ENCODE measurements around the gene DEPDC5.

DEPDC5 gene

DNA sequence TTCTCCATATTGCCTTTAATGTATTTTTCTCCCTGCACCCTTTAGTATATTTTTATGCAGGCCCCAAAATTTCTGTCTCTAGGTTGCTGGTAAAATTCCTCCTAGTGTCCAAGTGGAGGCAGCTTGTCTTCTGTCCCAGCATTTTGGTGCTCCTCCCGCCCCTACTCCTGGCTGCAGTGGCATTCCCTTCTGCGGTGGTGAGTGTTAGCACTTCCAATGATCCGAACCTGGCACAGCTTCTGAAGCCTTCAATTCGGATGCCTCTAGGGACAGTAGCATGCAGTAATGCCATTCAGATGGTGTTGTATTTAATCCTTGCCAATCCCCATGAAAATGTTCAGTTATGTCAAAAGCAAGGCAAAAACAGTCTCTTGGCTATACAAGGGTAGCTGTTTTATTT lies 196.4 kb downstream of the DEPDC5 start:
- no peak for DNase-seq (ENCODE audit: low read depth)

DNA sequence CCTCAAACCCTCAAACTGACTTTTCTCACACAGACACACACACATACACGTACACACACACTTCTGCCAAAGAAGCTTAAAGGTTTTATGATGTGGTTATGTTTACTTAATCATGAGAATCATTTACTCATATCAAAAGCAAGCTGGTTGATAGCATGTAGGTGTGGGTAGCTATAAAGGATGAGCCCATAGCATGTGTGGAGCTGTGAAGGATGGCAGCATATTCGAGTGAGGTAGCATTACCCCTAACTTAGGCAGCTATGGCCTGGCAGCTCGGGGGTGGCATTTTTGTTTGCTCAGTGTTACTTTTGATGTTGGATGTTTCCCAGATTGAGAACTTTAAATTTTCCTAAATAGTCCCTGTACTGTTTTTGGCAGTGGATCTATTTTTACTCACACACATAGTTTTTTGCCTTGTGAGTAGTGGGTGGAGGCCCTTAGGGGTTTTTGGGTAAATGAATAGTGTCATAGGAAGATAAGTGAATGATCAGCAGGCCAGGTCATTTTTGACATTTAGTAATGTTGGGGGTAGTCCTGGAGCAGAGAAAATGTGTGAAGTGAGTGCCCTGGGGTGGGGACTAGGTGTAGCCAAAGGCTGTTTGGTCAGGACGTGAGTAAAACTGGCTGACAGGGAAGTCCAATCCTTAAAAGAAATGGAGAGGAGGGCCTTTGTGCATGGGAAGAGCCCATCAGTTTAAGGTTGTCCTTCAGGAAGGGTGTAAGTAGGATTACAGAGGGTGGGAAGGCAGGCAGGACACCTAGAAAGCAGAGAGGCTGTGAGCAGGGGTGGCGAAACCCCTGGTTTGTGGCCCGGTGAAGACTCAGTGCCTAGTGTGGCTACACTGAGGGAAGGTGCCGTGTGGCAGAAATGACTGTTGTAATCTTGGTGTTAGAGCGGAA lies 197.6 kb downstream of the DEPDC5 start:
- DNase-seq (ENCODE audit: low read depth) = no peak

DNA sequence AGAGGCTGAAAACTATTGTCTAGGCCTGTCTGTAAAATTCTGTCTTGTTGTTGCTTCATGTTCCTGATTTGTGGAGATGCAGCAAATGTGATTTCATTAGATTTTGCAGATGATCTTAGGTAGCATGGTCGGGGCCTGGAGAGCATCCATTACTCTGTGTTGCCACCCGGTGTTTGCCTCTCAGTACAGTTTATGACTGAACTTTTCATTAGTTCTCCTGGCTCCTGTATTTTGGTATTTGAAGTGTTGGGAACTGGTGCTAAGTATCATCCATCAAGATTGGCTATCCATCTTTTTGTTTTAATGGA lies 198.2 kb downstream of the DEPDC5 start:
- DNase-seq (ENCODE audit: low read depth) = no peak

DNA sequence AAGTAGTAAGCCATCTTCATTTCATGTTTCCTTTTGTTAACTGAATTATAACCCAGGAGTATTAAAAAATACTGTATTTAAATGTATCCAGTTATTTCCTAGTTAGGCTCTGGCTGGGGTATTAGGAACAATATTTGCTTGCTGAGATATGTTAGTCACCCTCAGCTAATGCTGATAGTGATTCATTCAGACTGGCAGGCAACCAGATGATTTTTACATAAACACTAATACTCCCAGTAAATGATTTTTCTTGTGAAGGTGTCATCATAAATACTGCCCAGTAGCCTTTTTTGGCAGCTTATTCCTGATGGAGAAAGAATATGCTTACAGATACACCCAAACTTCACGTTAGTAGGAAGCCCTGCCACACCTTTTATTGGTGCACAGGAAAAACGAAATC lies 198.7 kb downstream of the DEPDC5 start:
- DNase-seq (ENCODE audit: low read depth) = no peak

DNA sequence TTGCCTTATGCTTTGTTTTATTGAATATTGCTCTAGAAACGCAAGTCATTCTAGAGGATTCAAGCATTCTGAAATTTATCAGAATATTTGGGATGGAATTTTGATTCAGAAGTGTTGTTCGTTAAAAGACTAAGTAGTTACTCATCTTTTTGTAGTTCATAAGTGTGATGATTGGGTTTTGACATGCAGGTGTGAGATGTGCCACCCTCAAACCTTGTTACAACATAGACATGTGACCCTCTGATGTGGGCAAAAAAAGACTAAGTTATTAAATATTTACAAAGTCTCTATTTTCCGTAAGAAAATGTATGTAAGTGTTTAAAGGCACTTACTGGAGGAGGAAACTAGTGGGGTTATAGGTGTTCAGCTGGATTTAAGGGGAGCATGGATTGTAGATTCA lies 199.4 kb downstream of the DEPDC5 start:
- DNase-seq (ENCODE audit: low read depth) = no peak

DNA sequence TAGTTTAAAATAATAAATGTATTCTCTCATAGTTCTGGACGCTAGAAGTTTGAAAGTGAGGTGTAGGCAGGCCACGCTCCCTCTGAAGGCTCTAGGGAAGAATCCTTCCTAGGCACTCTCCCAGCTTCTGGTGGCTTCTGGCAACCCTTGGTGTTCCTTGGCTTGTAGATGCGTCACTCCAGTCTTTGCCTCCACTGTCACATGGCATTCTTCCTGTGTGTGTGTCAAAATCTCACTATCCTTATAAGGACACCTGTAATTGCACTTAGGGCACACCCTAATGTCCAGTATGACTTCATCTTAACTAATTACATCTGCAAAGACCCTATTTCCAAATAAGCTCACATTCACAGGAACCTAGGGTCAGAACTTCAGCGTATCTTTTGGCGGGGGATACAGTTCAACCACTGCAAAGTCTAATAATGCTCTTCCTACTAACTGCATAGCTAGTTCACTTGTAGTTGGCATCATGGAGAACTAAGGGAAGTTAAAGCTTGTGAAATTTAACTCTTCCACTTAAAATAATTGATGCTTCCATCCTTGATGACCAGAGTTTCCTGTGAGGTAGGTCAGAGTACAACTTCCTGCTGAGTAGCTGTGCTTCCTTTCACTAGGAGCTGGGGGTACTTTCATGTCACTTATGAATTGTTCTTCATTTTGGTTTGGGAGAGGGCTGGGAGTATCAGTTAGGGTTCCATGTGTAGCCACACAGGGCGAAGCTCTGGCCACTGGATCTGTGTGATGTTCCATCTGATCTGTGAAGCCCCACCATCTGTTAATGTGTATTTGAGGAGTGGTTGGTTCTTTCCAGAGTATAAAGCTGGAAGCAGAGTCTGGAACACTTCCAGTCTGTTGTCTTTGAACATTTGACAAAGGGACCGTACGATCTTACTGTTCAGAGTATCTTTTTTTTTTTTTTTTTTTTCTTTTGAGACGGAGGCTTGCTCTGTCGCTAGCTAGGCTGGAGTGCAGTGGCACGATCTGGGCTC lies 201.0 kb downstream of the DEPDC5 start:
- no peak for DNase-seq (ENCODE audit: low read depth)

DNA sequence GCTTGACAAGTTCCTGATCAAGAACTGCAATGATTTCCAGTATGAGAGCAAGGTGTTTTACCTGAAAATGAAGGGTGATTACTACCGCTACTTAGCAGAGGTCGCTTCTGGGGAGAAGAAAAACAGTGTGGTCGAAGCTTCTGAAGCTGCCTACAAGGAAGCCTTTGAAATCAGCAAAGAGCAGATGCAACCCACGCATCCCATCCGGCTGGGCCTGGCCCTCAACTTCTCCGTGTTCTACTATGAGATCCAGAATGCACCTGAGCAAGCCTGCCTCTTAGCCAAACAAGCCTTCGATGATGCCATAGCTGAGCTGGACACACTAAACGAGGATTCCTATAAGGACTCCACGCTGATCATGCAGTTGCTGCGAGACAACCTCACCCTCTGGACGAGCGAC lies 202.5 kb downstream of the DEPDC5 start:
- no peak for DNase-seq (ENCODE audit: low read depth)

All from T follicular helper cell (primary cell).